A549 (cell line): ENCODE measurements around the gene MORN4. TPM values are rescaled to one million over a fixed set of nuclear protein-coding genes. Genes with fewer than 3 reads are reported as not detected.

Experiments
- ATAC-seq, 2 experiments: fragments of 200-7000 bp in 1 of 2; fragments of >200 bp in 1 of 2; cut with Nextera tagmentation in 1 of 2; cut with Tn5 transposase in 1 of 2; 3 replicates each; pipeline versions ENCODE4 v1.8.0 to v1.9.1; 2018 to 2020; ENCODE audit warnings: mild to moderate bottlenecking in 1 of 2, moderate library complexity in 1 of 2
- CTCF ChIA-PET: fragments of 300-600 bp; sonication (Branson Sonifier 250); formaldehyde crosslinking; extraction: SDS; loops from one replicate; lab custom pipeline; 2021; ENCODE audit warnings: antibody characterized with exemption, inconsistent platforms; lab: Yijun Ruan, JAX
- POLR2A ChIA-PET: fragments of 350-600 bp; formaldehyde crosslinking; extraction: SDS; loops from one replicate; lab custom pipeline; 2021; ENCODE audit warnings: antibody characterized with exemption, inconsistent platforms; lab: Yijun Ruan, JAX
- DNase-seq, 2 experiments: peaks; one replicate each; pipeline versions ENCODE4 v3.0.0 to v3.0.0-alpha.2; 2011 to 2016; ENCODE audit warnings: low read depth in 1 of 2, low spot score in 1 of 2
- FAIRE-seq: peaks from 2 replicates; lab custom pipeline; 2011; peaks lifted over from hg19 to GRCh38; lab: Jason Lieb, UNC
- H3K27ac ChIP-seq, 2 experiments: fragments of >200 bp; sonication (Bioruptor Twin); formaldehyde crosslinking; 3 replicates each; pipeline ENCODE4 v1.5.1; 2016 to 2017
- H3K4me1 ChIP-seq: fragments of >200 bp; sonication (Bioruptor Twin); formaldehyde crosslinking; 3 replicates; pipeline ENCODE4 v1.6.1; 2016
- H3K4me2 ChIP-seq: fragments of >200 bp; sonication (Bioruptor Twin); formaldehyde crosslinking; 3 replicates; pipeline ENCODE4 v1.6.1; 2016
- H3K4me3 ChIP-seq: fragments of >200 bp; sonication (Bioruptor Twin); formaldehyde crosslinking; 3 replicates; pipeline ENCODE4 v1.5.1; 2016
- H3K9me3 ChIP-seq: fragments of >200 bp; sonication (Bioruptor Twin); formaldehyde crosslinking; 3 replicates; pipeline ENCODE4 v1.6.1; 2016
- ATOH8 ChIP-seq: fragments of 250-450 bp; sonication (Bioruptor Pico); IDR thresholded peaks from 2 replicates; pipeline ENCODE4 v1.5.0; 2020; ENCODE audit warnings: low read depth, mild to moderate bottlenecking, moderate library complexity
- BHLHE40 ChIP-seq: IDR thresholded peaks from 2 replicates; pipeline ENCODE4 v1.6.1; 2012; ENCODE audit warnings: low read depth, low read length, inconsistent platforms
- CBX8 ChIP-seq: fragments of 200-600 bp; sonication (generic); IDR thresholded peaks from 2 replicates; pipeline ENCODE4 v1.6.1; 2016
- CHD2 ChIP-seq: fragments of 150-350 bp; IDR thresholded peaks from 2 replicates; pipeline ENCODE4 v1.6.1; 2014; ENCODE audit warnings: low read length; ENCODE audit not compliant: partially characterized antibody
- CHD4 ChIP-seq: fragments of 200-600 bp; sonication (generic); IDR thresholded peaks from 2 replicates; pipeline ENCODE4 v1.6.1; 2016; ENCODE audit warnings: antibody characterized with exemption, mild to moderate bottlenecking, borderline replicate concordance
- E2F6 ChIP-seq: IDR thresholded peaks from 2 replicates; pipeline ENCODE4 v1.6.1; 2012; ENCODE audit warnings: low read depth, borderline replicate concordance
- EP300 ChIP-seq, 2 experiments: fragments of >200 bp; sonication (Bioruptor Twin); formaldehyde crosslinking; IDR thresholded peaks; 2 replicates in 1 of 2; 3 replicates in 1 of 2; pipeline ENCODE4 v1.6.1; 2016 to 2017
- FOSB ChIP-seq: fragments of 250-450 bp; sonication (Bioruptor Pico); IDR thresholded peaks from 2 replicates; pipeline ENCODE4 v1.5.0; 2020; ENCODE audit warnings: mild to moderate bottlenecking, moderate library complexity
- FOSL2 ChIP-seq, 2 experiments: fragments of 450-650 bp in 1 of 2; fragments of >200 bp in 1 of 2; sonication (Bioruptor Twin) in 1 of 2; formaldehyde crosslinking; IDR thresholded peaks; 2 replicates each; pipeline versions ENCODE4 v1.5.0 to v1.6.1; 2016 to 2020; ENCODE audit warnings: mild to moderate bottlenecking in 1 of 2, moderate library complexity in 1 of 2
- FOXS1 ChIP-seq: fragments of 250-450 bp; sonication (Bioruptor Pico); IDR thresholded peaks from 2 replicates; pipeline ENCODE4 v1.5.0; 2020; ENCODE audit warnings: mild to moderate bottlenecking, moderate library complexity
- GATA3 ChIP-seq: IDR thresholded peaks from 2 replicates; pipeline ENCODE4 v1.6.1; 2012; ENCODE audit warnings: borderline replicate concordance
- HEYL ChIP-seq: fragments of 250-450 bp; sonication (Bioruptor Pico); IDR thresholded peaks from 2 replicates; pipeline ENCODE4 v1.8.0; 2021; ENCODE audit warnings: mild to moderate bottlenecking, moderate library complexity
- HMGXB4 ChIP-seq: fragments of 250-450 bp; sonication (Bioruptor Pico); IDR thresholded peaks from 2 replicates; pipeline ENCODE4 v1.5.0; 2021; ENCODE audit warnings: mild to moderate bottlenecking, moderate library complexity, borderline replicate concordance
- HOXB13 ChIP-seq: fragments of 250-450 bp; sonication (Bioruptor Pico); IDR thresholded peaks from 2 replicates; pipeline ENCODE4 v1.5.0; 2020; ENCODE audit warnings: low read depth, mild to moderate bottlenecking, moderate library complexity
- HOXB5 ChIP-seq: fragments of 250-450 bp; sonication (Bioruptor Pico); IDR thresholded peaks from 2 replicates; pipeline ENCODE4 v1.5.0; 2020; ENCODE audit warnings: mild to moderate bottlenecking, moderate library complexity
- JUN ChIP-seq, 2 experiments: fragments of >200 bp; sonication (Bioruptor Twin); formaldehyde crosslinking; IDR thresholded peaks; 2 replicates in 1 of 2; 3 replicates in 1 of 2; pipeline ENCODE4 v1.6.1; 2016 to 2017
- KDM1A ChIP-seq: fragments of 200-600 bp; sonication (generic); IDR thresholded peaks from 2 replicates; pipeline ENCODE4 v1.6.1; 2016; ENCODE audit warnings: low read depth, mild to moderate bottlenecking
- KDM5A ChIP-seq: fragments of 200-600 bp; sonication (generic); IDR thresholded peaks from 2 replicates; pipeline ENCODE4 v1.6.1; 2016; ENCODE audit warnings: antibody characterized with exemption, mild to moderate bottlenecking
- MAFK ChIP-seq: fragments of 450-650 bp; IDR thresholded peaks from 2 replicates; pipeline ENCODE4 v1.6.1; 2014; ENCODE audit not compliant: partially characterized antibody
- NFE2L2 ChIP-seq: fragments of 150-350 bp; conservative IDR thresholded peaks from 2 replicates; pipeline ENCODE4 v1.6.1; 2014; ENCODE audit warnings: low read length
- NPAS2 ChIP-seq: fragments of 250-450 bp; sonication (Bioruptor Pico); IDR thresholded peaks from 2 replicates; pipeline ENCODE4 v1.8.0; 2022; ENCODE audit warnings: mild to moderate bottlenecking, moderate library complexity, borderline replicate concordance
- PBX3 ChIP-seq: IDR thresholded peaks from 2 replicates; pipeline ENCODE4 v1.6.1; 2012
- PHF8 ChIP-seq: fragments of 200-600 bp; sonication (generic); IDR thresholded peaks from 2 replicates; pipeline ENCODE4 v1.6.1; 2016; ENCODE audit warnings: low read depth, mild to moderate bottlenecking, antibody characterized with exemption, moderate library complexity, borderline replicate concordance
- POLR2A ChIP-seq: IDR thresholded peaks from 2 replicates; pipeline ENCODE4 v1.6.1; 2012; ENCODE audit warnings: mild to moderate bottlenecking, low read length
- RAD21 ChIP-seq, 2 experiments: fragments of >200 bp in 1 of 2; sonication (Bioruptor Twin) in 1 of 2; formaldehyde crosslinking in 1 of 2; IDR thresholded peaks in 1 of 2; conservative IDR thresholded peaks in 1 of 2; 2 replicates in 1 of 2; 3 replicates in 1 of 2; pipeline ENCODE4 v1.6.1; 2012 to 2018; ENCODE audit warnings: inconsistent platforms in 1 of 2
- RARB ChIP-seq: fragments of 250-450 bp; sonication (Bioruptor Pico); IDR thresholded peaks from 2 replicates; pipeline ENCODE4 v1.8.0; 2021; ENCODE audit warnings: mild to moderate bottlenecking, moderate library complexity
- RCOR1 ChIP-seq: fragments of 150-350 bp; IDR thresholded peaks from 2 replicates; pipeline ENCODE4 v1.6.1; 2014; ENCODE audit warnings: antibody characterized with exemption, low read length, low read depth
- SMC3 ChIP-seq: fragments of >200 bp; sonication (Bioruptor Twin); formaldehyde crosslinking; IDR thresholded peaks from 3 replicates; pipeline ENCODE4 v1.6.1; 2018; ENCODE audit warnings: inconsistent platforms
- SREBF2 ChIP-seq: fragments of 450-650 bp; IDR thresholded peaks from 2 replicates; pipeline ENCODE4 v1.6.1; 2014; ENCODE audit warnings: mild to moderate bottlenecking, moderate library complexity
- TFCP2L1 ChIP-seq: fragments of 250-450 bp; sonication (Bioruptor Pico); IDR thresholded peaks from 2 replicates; pipeline ENCODE4 v1.5.0; 2021; ENCODE audit warnings: mild to moderate bottlenecking
- ZSCAN20 ChIP-seq: fragments of 250-450 bp; sonication (Bioruptor Pico); IDR thresholded peaks from 2 replicates; pipeline ENCODE4 v1.8.0; 2022; ENCODE audit warnings: mild to moderate bottlenecking, moderate library complexity
- WGBS: methylation state at CpG from one replicate; pipeline ENCODE4 v1.1.6; 2017; ENCODE audit errors: missing lambda C conversion rate; 5-methylcytosine and 5-hydroxymethylcytosine counted together
- polyA minus RNA-seq: library from RNA; depleted of rRNA, polyadenylated mRNA; stranded (reverse); fragments of >200 nt; gene quantifications from 2 replicates; pipeline ENCODE4 v1.2.3, GENCODE V29; 2011; rRNA and poly(A)+ RNA removed
- polyA plus RNA-seq, 4 experiments: library from polyadenylated mRNA; depleted of rRNA in 3 of 4; stranded (reverse); fragments of >200 nt; fragmentation: RNase III in 1 of 4; extraction: RNeasy Plus Mini Kit Qiagen cat#74134 plus additional on column Dnase treatment in 1 of 4; gene quantifications; 2 replicates in 3 of 4; 3 replicates in 1 of 4; pipeline ENCODE4 v1.2.3, GENCODE V29; 2011 to 2017
- TF ChIP-seq, protein P1 (sequence below): fragments of >200 bp; sonication (Bioruptor Twin); formaldehyde crosslinking; IDR thresholded peaks from 3 replicates; pipeline ENCODE4 v1.5.1; 2016
- TF ChIP-seq, protein P2 (sequence below): fragments of >200 bp; sonication (Bioruptor Twin); formaldehyde crosslinking; IDR thresholded peaks from 2 replicates; pipeline ENCODE4 v1.6.1; 2016

The MORN4 gene
- polyA plus RNA-seq (2011; rRNA removed) (13.8 and 14.2 TPM in 2 replicates), polyA plus RNA-seq (2017; fragmentation: RNase III; extraction: RNeasy Plus Mini Kit Qiagen cat#74134 plus additional on column Dnase treatment) (8.3 to 10.9 TPM (median 8.9 TPM) in 3 replicates), polyA minus RNA-seq (3.2 and 4.2 TPM in 2 replicates)
- 9.7 and 10.4 TPM in 2 replicates for polyA plus RNA-seq (2012; cell fraction: cytosol; rRNA removed)
- 2.9 and 3.4 TPM in 2 replicates for polyA plus RNA-seq (2012; cell fraction: nucleus; rRNA removed)

DNA sequence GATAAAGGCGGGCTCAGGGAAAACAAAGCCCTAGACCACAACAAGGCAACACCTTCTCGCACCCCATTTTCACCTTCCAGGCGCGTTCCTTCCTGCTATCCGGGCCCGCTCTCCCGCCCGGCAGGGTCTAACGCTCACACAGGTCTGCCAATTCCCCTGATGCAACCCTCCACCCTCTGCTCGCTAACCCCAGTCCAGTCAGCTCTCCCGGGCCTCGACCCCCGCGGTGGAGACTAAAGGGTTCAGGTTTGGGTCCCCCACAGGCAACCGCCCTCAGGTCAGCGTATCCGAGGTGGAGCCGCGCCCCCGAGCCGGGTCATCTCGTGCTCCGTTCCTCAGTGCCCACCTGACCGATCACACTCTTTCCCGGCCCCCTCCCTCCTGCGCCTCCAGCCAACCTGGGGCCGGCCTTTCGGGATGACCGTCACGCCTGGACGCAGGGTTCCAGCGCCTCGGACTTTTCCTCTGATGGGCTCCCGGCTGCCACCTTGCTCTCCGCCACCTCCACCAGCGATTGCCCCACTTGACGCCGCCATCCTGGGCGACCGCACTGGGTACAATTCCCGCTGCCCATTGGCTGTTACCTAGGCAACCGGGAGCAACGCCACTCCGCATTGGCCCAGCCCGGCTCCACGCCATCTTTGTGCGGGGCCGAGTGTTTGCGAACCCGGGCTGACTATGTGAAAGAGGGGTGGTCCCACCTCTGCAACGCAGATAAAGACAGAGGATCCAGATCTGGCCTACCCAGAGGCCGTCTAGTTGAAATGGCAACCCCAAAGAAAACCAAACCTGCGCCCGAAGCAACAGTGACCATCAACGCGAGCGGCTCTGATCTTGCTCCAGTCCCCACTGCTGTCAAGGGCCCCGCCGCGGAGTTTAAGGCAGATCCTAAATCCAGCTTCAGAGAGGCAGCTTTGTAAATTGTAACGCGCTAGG lies at the start of gene MORN4:
MORN4 (minus strand) TSS at position 552 of the 936 bp plus-strand sequence. CDS start 13,847 bp downstream, outside the sequence.
- peak; percentile 99 for ATAC-seq
- POLR2A ChIA-PET: interaction anchor here (0.9 kb wide), 1 partner anchor 37 kb away, joined by 3 read pairs; no protein-coding TSS in a partner anchor
- H3K4me1 ChIP-seq: peaks cover 7% of the 10 kb centered on the region; the same call in 2 of the 3 replicates
- TF ChIP-seq GATA3 (no peak), JUN (IDR thresholded peaks at IDR 0.05) (peak in 1 of 2 experiments; percentile 71; a peak in 3 of 5 replicates), PBX3 (0 out of 2 replicates have a peak, but pooled peaks have one; percentile 31), NFE2L2 (no peak), HOXB5 (CRISPR knock-in tag) (no peak), RCOR1 (no peak), KDM1A (no peak), FOXS1 (CRISPR knock-in tag) (no peak), FOSL2 (IDR thresholded peaks at IDR 0.05) (no peak), FOSL2 (CRISPR knock-in tag; IDR thresholded peaks at IDR 0.05) (no peak), E2F6 (no peak), HOXB13 (CRISPR knock-in tag) (no peak), CHD2 (no peak), ATOH8 (CRISPR knock-in tag) (no peak), SREBF2 (no peak), BHLHE40 (no peak), HMGXB4 (CRISPR knock-in tag) (no peak), CHD4 (no peak), SMC3 (no peak), NPAS2 (no peak), HEYL (no peak), FOSB (CRISPR knock-in tag) (no peak), PHF8 (peak; percentile 70), POLR2A (peak; percentile 60), CBX8 (no peak), KDM5A (0 out of 2 replicates have a peak, but pooled peaks have one; percentile 40), EP300 (IDR thresholded peaks at IDR 0.05) (no peak), RAD21 (conservative IDR thresholded peaks at IDR 0.05 in 1 of 2, IDR thresholded peaks at IDR 0.05 in 1 of 2) (no peak), TFCP2L1 (CRISPR knock-in tag) (no peak; the same call in 1 of the 2 replicates), RARB (no peak), MAFK (no peak), ZSCAN20 (CRISPR knock-in tag) (no peak)
- TF ChIP-seq, protein P1, sequence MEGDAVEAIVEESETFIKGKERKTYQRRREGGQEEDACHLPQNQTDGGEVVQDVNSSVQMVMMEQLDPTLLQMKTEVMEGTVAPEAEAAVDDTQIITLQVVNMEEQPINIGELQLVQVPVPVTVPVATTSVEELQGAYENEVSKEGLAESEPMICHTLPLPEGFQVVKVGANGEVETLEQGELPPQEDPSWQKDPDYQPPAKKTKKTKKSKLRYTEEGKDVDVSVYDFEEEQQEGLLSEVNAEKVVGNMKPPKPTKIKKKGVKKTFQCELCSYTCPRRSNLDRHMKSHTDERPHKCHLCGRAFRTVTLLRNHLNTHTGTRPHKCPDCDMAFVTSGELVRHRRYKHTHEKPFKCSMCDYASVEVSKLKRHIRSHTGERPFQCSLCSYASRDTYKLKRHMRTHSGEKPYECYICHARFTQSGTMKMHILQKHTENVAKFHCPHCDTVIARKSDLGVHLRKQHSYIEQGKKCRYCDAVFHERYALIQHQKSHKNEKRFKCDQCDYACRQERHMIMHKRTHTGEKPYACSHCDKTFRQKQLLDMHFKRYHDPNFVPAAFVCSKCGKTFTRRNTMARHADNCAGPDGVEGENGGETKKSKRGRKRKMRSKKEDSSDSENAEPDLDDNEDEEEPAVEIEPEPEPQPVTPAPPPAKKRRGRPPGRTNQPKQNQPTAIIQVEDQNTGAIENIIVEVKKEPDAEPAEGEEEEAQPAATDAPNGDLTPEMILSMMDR: no peak
- TF ChIP-seq, protein P2, sequence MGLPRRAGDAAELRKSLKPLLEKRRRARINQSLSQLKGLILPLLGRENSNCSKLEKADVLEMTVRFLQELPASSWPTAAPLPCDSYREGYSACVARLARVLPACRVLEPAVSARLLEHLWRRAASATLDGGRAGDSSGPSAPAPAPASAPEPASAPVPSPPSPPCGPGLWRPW: no peak

More for the DNA sequence above, at the start of gene MORN4:
- FAIRE-seq (no peak), DNase-seq (peak; percentile 93 to 95)
- H3K9me3 ChIP-seq: no peaks in the 10 kb centered on the region
- H3K4me2 ChIP-seq: peak within 1 kb of the TSS; percentile 88
- CTCF ChIA-PET: interaction anchor here (0.6 to 1.9 kb wide), 5 partner anchors 11 to 121 kb away, joined by 3 to 17 read pairs (median 4); partner anchors contain the start of gene ANKRD2
- peak within 1 kb of the TSS; percentile 91 to 92 for H3K27ac ChIP-seq
- peak within 1 kb of the TSS; percentile 87 for H3K4me3 ChIP-seq
- 2% methylated on average over 45 of the region's 62 CpGs for WGBS
